ENCODE data around the gene DHCR24. TPM values are rescaled to one million over a fixed set of nuclear protein-coding genes. Genes with fewer than 3 reads are reported as not detected.

The DHCR24 gene
- total and polyA plus RNA-seq, 2 of the 13 experiments (the other 11 are each of a cell fraction or from before 2014, with no cell fraction given), result 374 to 448 TPM

- no peak for TF ChIP-seq AGO2 (optimal IDR thresholded peaks at IDR 0.05; ENCODE audit: low read depth, low read length)
- 0 out of 2 replicates have a peak, but pooled peaks have one; percentile 42 for TF ChIP-seq ZNF644 (CRISPR knock-in tag; IDR thresholded peaks at IDR 0.05; ENCODE audit: low read depth)
- no peak for TF ChIP-seq CHD2 (IDR thresholded peaks at IDR 0.05; ENCODE audit: low read depth, low read length)
- TF ChIP-seq PATZ1 (CRISPR knock-in tag; IDR thresholded peaks at IDR 0.05), result 0 out of 2 replicates have a peak, but pooled peaks have one; percentile 14
- no peak for TF ChIP-seq ZBTB4 (CRISPR knock-in tag; IDR thresholded peaks at IDR 0.05; ENCODE audit: borderline replicate concordance)
Observed at GRCh38 chr1:54809496-54810074, 77.4 kb downstream of the DHCR24 start (continued).

Measured in HepG2 (cell line).